Stimulated activated CD8-positive, alpha-beta memory T cell treated with anti-CD3 and anti-CD28 coated beads, Interleukin-2, amount 100 ng/mL, for 1 hour (primary cell): ENCODE results near the gene CYP2U1.

ENCODE experiments used
- DNase-seq, 2 donors: peaks; one replicate each; pipeline ENCODE4 v3.0.0-alpha.2; 2020; ENCODE audit warnings: low read depth in 2 of 2

Gene CYP2U1

GRCh38 chr4:107978716-107979451 lies 47.5 kb downstream of the CYP2U1 start:
- DNase-seq = no peak

DNA sequence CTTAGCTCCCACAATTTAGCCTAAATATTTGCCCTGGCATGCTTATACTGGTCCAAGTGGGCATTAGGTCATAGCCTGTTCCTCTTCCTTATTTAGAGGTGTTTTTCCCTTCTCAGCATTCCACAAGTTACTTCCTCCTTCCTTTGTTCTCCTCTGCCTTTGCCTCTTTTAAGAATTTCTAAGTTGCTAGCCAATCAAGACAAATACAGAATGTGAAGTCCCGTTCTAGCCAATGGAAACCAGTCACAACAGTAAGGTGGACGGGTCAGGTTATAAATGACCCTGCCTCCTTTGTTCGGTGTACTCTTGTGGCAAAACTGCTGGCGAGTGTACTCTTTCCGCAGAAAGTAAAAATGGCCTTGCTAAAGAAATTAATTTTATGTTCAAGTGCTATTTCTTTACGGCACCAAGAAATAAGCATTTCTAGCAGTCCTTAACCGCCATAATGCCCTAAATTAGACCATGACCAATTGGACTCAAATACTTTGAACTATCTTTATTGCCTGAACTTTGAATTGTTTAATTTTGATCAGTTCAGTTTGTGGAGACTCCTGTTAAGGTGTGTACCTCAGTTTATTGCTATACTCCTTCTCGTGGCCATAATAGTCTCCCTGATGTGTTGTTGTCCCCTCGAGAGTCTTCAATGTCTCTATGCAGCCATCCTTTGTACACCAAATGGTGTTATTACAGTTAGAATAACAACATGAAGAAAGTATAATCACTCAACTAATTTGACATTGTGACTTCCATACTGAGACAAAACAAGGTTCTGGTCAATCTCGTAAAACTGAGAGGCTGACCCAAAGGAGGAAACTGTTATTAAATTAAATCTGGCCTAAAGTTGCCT lies 56.8 kb downstream of the CYP2U1 start:
- DNase-seq = no peak

DNA sequence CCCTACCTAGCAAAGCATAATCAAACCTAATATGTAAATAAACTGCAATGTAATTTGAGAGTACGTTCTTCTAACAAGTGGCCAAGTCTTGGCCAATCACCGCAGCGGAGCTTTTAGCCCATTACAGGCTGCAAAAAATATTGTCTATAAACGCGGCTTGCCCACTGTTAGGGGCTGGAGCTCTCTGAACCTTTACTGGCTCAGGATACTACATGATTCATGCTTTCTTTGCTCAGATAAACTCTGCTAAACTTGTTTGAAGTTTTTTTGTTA lies 57.4 kb downstream of the CYP2U1 start:
- DNase-seq = no peak

DNA sequence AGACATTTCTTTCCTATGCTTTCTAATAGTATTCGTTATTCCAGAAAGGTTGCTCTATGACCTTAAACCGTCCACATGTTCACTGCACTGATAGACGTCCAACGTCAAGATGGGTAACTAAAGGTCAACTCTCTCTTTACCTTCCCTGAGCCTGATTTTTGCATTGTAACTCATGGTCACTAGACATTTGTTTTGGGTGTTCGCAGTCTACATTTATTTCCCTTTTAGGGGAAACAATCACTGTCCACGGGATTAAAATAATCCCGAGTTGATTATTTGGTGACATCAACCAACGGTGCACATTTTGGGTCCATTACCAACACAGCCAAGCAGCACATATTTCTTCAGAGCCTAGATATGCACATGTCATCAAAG lies 57.8 kb downstream of the CYP2U1 start:
- DNase-seq = no peak

DNA sequence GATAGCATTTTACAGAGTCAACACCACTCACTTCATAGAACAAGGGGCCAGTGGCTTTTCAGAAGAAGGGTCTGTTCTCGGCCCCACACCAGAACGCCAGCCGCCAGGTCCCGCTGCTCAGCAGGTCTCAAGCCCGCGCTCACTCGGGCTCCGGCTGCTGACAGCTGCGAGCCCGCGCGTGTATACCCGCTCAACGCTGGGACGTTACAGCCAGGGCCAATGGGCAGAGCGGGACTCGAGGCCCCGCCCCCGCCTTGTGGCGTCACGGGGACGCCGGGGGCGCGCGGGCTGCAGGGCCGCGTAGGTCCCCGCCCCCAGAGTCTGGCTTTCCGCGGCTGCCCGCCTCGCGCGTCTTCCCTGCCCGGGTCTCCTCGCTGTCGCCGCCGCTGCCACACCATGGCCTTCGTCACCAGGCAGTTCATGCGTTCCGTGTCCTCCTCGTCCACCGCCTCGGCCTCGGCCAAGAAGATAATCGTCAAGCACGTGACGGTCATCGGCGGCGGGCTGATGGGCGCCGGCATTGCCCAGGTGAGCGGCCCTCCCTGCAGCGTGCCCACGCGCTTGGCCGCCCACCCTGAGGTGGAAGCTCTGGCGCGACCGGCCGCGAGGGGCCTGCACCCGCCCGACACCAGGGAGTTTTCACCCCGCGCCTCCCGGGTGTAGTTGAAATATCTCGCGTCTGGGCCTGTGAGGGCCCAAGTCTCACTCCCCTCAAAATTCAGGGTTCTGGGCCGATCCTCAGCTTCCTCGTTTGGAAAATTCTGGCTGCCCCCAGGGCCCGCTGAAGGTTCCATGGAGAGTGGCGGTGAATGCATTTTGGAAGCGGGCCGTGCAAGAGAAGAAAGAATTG lies 58.4 kb downstream of the CYP2U1 start, which contains the start of gene HADH:
Gene HADH, plus strand, starts transcription at position 353 of the 850 bp plus-strand sequence. Its CDS starts 44 bp downstream, at position 397.
- peak; percentile 86 to 90 for DNase-seq

GRCh38 chr4:107991945-107992630 lies 60.7 kb downstream of the CYP2U1 start:
- DNase-seq = no peak

- no peak for DNase-seq
Measured at GRCh38 chr4:107993969-107994368, 62.6 kb downstream of the CYP2U1 start.

DNA sequence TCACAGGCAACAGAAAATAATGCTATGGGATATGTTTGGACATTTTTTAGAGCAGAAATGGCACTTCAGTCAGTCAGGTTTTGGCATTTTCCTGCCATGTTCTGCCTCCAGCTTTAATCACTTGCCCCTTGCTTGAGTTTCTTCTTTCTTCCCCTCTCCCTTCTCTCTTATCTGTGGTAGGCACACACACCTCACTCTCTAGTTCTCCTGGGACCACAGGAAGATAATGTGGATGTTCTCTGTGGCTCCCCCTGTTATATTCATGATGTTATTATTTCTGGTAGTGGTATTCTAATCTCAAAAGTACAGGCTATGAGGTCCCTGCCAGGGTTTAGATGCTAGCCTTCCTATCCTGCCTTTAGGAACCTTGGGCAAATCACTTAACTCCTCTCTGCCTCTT lies 63.5 kb downstream of the CYP2U1 start:
- no peak for DNase-seq

DNA sequence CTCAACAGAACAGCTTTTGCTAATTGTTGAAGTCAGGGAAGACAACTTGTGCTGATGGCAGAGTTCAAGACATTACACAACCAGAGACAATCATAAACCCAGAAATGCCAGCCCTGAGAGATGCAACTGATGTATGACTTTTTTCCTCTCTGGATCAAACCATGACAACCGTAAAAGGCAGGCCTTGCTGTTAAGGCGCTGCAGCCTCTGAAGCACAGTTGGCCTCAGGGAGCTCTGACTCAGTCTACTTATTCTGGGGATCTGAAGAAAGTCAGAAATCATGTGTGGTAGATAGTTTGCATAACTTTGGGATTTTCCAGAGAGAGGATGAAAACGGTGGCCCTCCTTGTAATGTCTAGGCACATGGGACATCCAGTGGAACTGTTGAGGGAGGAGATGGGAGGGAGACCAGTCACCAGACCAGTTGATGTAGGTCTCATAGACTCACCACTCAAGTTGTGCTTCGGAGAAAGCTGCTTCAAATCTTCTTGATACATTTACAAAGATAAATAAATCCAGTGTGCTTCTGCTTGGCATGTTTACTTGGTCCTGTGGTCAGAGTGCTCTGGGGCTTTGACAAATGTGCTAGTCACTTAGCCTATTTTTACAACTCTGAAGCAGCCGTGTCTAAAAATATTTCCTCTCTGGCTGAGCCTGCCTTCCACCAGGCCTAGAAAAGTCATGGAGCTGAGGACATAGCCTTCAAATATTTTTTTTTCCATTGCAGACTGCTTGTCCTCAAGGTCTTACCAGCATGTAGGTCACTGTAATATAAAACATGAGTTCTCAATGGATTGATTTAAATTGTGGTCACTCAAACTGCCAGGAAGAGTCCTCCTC lies 65.8 kb downstream of the CYP2U1 start:
- DNase-seq = no peak

GRCh38 chr4:107997794-107998193 lies 66.4 kb downstream of the CYP2U1 start:
- DNase-seq = no peak

GRCh38 chr4:107999932-108000539 lies 68.7 kb downstream of the CYP2U1 start:
- no peak for DNase-seq

DNA sequence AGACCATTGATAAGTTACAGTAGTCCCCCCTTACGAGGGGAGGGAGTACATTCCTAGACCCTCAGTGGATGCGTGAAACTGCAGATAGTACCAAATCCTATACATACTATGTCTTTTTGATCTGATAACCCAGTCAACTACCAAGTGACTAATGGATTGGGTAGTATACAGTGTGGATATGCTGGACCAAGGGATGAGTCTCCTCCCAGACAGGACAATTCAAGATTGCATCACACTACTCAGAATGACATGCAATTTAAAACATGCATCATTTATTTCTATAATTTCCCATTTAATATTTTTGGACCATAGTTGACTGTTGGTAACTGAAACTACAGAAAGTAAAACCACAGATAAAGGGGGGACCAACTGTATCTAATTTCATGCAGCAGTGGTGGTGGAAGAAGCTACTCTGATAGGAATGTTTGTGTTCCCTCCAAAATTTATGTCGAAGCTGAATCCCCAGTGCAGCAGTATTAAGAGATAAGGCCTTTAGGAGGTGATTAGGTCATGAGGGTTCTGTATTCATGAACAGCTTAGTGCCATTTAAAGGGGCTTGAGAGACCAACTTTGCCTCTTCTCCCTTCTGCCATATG lies 70.3 kb downstream of the CYP2U1 start:
- no peak for DNase-seq
